ENCODE data around the gene EPB42.
"Not testable (repeated sequence)": the region's sequence is repeated elsewhere in the genome, so short reads cannot be mapped to it uniquely, and the experiment has no call there.

DNA sequence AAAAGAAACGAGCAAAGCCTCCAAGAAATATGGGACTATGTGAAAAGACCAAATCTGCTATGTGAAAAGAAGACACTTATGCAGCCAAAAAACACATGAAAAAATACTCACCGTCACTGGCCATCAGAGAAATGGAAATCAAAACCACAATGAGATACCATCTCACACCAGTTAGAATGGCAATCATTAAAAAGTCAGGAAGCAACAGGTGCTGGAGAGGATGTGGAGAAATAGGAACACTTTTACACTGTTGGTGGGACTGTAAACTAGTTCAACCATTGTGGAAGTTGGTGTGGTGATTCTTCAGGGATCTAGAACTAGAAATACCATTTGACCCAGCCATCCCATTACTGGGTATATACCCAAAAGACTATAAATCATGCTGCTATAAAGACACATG is 43.7 kb downstream of the EPB42 start:
- TF ChIP-seq, protein P1, sequence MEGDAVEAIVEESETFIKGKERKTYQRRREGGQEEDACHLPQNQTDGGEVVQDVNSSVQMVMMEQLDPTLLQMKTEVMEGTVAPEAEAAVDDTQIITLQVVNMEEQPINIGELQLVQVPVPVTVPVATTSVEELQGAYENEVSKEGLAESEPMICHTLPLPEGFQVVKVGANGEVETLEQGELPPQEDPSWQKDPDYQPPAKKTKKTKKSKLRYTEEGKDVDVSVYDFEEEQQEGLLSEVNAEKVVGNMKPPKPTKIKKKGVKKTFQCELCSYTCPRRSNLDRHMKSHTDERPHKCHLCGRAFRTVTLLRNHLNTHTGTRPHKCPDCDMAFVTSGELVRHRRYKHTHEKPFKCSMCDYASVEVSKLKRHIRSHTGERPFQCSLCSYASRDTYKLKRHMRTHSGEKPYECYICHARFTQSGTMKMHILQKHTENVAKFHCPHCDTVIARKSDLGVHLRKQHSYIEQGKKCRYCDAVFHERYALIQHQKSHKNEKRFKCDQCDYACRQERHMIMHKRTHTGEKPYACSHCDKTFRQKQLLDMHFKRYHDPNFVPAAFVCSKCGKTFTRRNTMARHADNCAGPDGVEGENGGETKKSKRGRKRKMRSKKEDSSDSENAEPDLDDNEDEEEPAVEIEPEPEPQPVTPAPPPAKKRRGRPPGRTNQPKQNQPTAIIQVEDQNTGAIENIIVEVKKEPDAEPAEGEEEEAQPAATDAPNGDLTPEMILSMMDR (IDR thresholded peaks at IDR 0.05), result not testable (repeated sequence)
- TF ChIP-seq POLR2A (IDR thresholded peaks at IDR 0.05), result not testable (repeated sequence)

Data from heart left ventricle (tissue), 13 donors.